Endothelial cell (in vitro differentiated cells): ENCODE results near the gene OR52H1. TPM values are rescaled to one million over a fixed set of nuclear protein-coding genes. Genes with fewer than 3 reads are reported as not detected.

Source experiments
- DNase-seq: peaks from one replicate; pipeline ENCODE4 v3.0.0; 2021; ENCODE audit warnings: low spot score
- H3K27ac Mint-ChIP-seq: one replicate; pipeline ENCODE4 v1.8.0; 2021; ENCODE audit warnings: mixed read lengths, inconsistent platforms; ENCODE audit not compliant: unreplicated experiment
- H3K27me3 Mint-ChIP-seq: one replicate; pipeline ENCODE4 v1.8.0; 2021; ENCODE audit warnings: mild to moderate bottlenecking, moderate library complexity, mixed read lengths, inconsistent platforms; ENCODE audit not compliant: unreplicated experiment
- H3K36me3 Mint-ChIP-seq: one replicate; pipeline ENCODE4 v1.8.0; 2021; ENCODE audit warnings: mild to moderate bottlenecking, low read depth, mixed read lengths, inconsistent platforms; ENCODE audit not compliant: unreplicated experiment
- H3K4me1 Mint-ChIP-seq: one replicate; pipeline ENCODE4 v1.8.0; 2021; ENCODE audit warnings: mild to moderate bottlenecking, mixed read lengths, inconsistent platforms; ENCODE audit not compliant: unreplicated experiment
- H3K4me3 Mint-ChIP-seq: one replicate; pipeline ENCODE4 v1.8.0; 2021; ENCODE audit warnings: mild to moderate bottlenecking, mixed read lengths, inconsistent platforms; ENCODE audit not compliant: unreplicated experiment
- H3K9me3 Mint-ChIP-seq: one replicate; pipeline ENCODE4 v1.8.0; 2021; ENCODE audit warnings: mixed read lengths, inconsistent platforms; ENCODE audit not compliant: unreplicated experiment
- total RNA-seq: library from RNA; stranded (reverse); fragmentation: NEBNext Ultra II Directional; extraction: Animal tissue kit (Norgen Biotek cat#: 25700); gene quantifications from one replicate; pipeline ENCODE4 v1.2.1, GENCODE V29; 2021; ENCODE audit not compliant: unreplicated experiment
- TF ChIP-seq, protein P1 (sequence below): fragments of 200-600 bp; sonication (generic); IDR thresholded peaks from one replicate; pipeline ENCODE4 v1.5.0; 2021; ENCODE audit warnings: antibody characterized with exemption; ENCODE audit not compliant: unreplicated experiment

The OR52H1 gene
- total RNA-seq, 1 donor from 2014 or later: 2.1 TPM

DNA sequence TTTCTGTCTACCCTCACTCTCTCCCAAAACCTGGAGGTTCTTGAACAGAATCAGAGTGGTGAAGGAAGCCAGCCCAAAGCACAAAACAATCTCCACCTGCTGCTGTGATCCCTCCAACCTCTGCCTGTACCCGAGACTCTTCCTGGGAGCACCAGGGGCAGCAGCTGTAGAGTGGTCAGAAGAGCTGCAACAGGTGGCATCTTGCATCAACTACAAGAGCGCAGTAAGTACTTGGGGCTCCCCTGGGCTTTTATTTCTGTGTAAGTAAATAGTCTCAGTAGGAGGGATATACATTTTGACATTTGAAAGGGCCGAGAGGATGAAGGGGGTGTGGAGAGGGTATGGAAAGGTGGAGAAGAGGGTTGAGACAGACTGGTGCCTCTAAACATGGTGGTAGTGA lies 23.6 kb downstream of the OR52H1 start:
- TF ChIP-seq, protein P1, sequence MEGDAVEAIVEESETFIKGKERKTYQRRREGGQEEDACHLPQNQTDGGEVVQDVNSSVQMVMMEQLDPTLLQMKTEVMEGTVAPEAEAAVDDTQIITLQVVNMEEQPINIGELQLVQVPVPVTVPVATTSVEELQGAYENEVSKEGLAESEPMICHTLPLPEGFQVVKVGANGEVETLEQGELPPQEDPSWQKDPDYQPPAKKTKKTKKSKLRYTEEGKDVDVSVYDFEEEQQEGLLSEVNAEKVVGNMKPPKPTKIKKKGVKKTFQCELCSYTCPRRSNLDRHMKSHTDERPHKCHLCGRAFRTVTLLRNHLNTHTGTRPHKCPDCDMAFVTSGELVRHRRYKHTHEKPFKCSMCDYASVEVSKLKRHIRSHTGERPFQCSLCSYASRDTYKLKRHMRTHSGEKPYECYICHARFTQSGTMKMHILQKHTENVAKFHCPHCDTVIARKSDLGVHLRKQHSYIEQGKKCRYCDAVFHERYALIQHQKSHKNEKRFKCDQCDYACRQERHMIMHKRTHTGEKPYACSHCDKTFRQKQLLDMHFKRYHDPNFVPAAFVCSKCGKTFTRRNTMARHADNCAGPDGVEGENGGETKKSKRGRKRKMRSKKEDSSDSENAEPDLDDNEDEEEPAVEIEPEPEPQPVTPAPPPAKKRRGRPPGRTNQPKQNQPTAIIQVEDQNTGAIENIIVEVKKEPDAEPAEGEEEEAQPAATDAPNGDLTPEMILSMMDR: no peak
- DNase-seq: no peak
- H3K9me3 Mint-ChIP-seq: no peaks in the 10 kb centered on the region
- peaks cover 2% of the 10 kb centered on the region for H3K27me3 Mint-ChIP-seq
- H3K27ac Mint-ChIP-seq: no peak overlapping the region
- H3K4me1 Mint-ChIP-seq: peaks cover 5% of the 10 kb centered on the region
- H3K4me3 Mint-ChIP-seq: no peak overlapping the region
- H3K36me3 Mint-ChIP-seq: peaks cover 6% of the 10 kb centered on the region

GRCh38 chr11:5522308-5522707 lies 26.0 kb downstream of the OR52H1 start:
- H3K27me3 Mint-ChIP-seq: peaks cover 2% of the 10 kb centered on the region
- H3K9me3 Mint-ChIP-seq: no peaks in the 10 kb centered on the region
- H3K4me3 Mint-ChIP-seq: no peak overlapping the region
- peaks cover 5% of the 10 kb centered on the region for H3K4me1 Mint-ChIP-seq
- DNase-seq: no peak
- H3K36me3 Mint-ChIP-seq: peaks cover 6% of the 10 kb centered on the region
- TF ChIP-seq, protein P1: no peak
- no peak overlapping the region for H3K27ac Mint-ChIP-seq

- Mint-ChIP-seq H3K4me1 (peaks cover 5% of the 10 kb centered on the region), H3K4me3 (no peak overlapping the region), H3K36me3 (peaks cover 6% of the 10 kb centered on the region), H3K27ac (no peak overlapping the region), H3K9me3 (no peaks in the 10 kb centered on the region), H3K27me3 (peaks cover 2% of the 10 kb centered on the region)
- no peak for DNase-seq
- TF ChIP-seq, protein P1: no peak
These were observed 26.8 kb downstream of the OR52H1 start for GRCh38 chr11:5521540-5521939.

GRCh38 chr11:5516599-5516998 lies 31.7 kb downstream of the OR52H1 start, which contains the start of gene UBQLNL:
Gene UBQLNL (minus strand): TSS chr11:5516699. CDS start chr11:5516441, 258 bp downstream.
- no peak within 1 kb of the TSS for H3K4me3 Mint-ChIP-seq
- H3K27ac Mint-ChIP-seq: no peak within 1 kb of the TSS
- no peak for DNase-seq
- no peaks in the 10 kb centered on the region for H3K9me3 Mint-ChIP-seq
- peaks cover 11% of the 10 kb centered on the region for H3K36me3 Mint-ChIP-seq
- TF ChIP-seq, protein P1: no peak
- peaks cover under 1% of the 10 kb centered on the region for H3K4me1 Mint-ChIP-seq
- H3K27me3 Mint-ChIP-seq: no peaks in the 10 kb centered on the region

GRCh38 chr11:5514841-5515240 lies 33.5 kb downstream of the OR52H1 start:
- H3K9me3 Mint-ChIP-seq: no peaks in the 10 kb centered on the region
- H3K4me1 Mint-ChIP-seq: peaks cover 2% of the 10 kb centered on the region
- H3K36me3 Mint-ChIP-seq: peaks cover 11% of the 10 kb centered on the region
- H3K27me3 Mint-ChIP-seq: no peaks in the 10 kb centered on the region
- no peak overlapping the region for H3K4me3 Mint-ChIP-seq
- DNase-seq: no peak
- TF ChIP-seq, protein P1: no peak
- H3K27ac Mint-ChIP-seq: no peak overlapping the region
